Heart left ventricle (tissue), 16 donors: Measurements from ENCODE around the gene C1QTNF2. TPM values are rescaled to one million over a fixed set of nuclear protein-coding genes. Genes with fewer than 3 reads are reported as not detected.

Source experiments
- ATAC-seq, 4 donors: fragments of 200-7000 bp; cut with Tn5 transposase; one replicate each; pipeline ENCODE4 v1.9.1; 2020 to 2022; ENCODE audit warnings: moderate library complexity in 4 of 4, mild to moderate bottlenecking in 3 of 4, moderate number of reproducible peaks in 1 of 4
- DNase-seq, 5 donors: peaks; one replicate each; pipeline ENCODE4 v3.0.0-alpha.2; 2020
- H3K27ac ChIP-seq, 12 donors: fragments of 200-600 bp; sonication (generic) in 4 of 12; one replicate each; pipeline versions ENCODE4 v1.5.0 to v1.8.0; 2016 to 2022; ENCODE audit warnings: mild to moderate bottlenecking in 2 of 12
- H3K27me3 ChIP-seq, 9 donors: fragments of 200-600 bp; sonication (generic) in 2 of 9; one replicate each; pipeline versions ENCODE4 v1.5.1 to v1.8.0; 2016 to 2022; ENCODE audit warnings: mild to moderate bottlenecking in 3 of 9
- H3K36me3 ChIP-seq, 9 donors: fragments of 200-600 bp; sonication (generic) in 2 of 9; one replicate each; pipeline versions ENCODE4 v1.5.0 to v1.8.0; 2018 to 2022; ENCODE audit warnings: mild to moderate bottlenecking in 2 of 9
- H3K4me1 ChIP-seq, 12 donors: fragments of 200-600 bp; sonication (generic) in 4 of 12; one replicate each; pipeline versions ENCODE4 v1.5.0 to v1.8.0; 2016 to 2022; ENCODE audit warnings: mild to moderate bottlenecking in 3 of 12
- H3K4me3 ChIP-seq, 12 donors: fragments of 200-600 bp; sonication (generic) in 4 of 12; one replicate each; pipeline versions ENCODE4 v1.5.0 to v1.8.0; 2017 to 2022; ENCODE audit warnings: mild to moderate bottlenecking in 9 of 12, moderate library complexity in 4 of 12
- H3K9me3 ChIP-seq, 12 donors: fragments of 200-600 bp; sonication (generic) in 4 of 12; one replicate each; pipeline versions ENCODE4 v1.5.0 to v1.8.0; 2016 to 2022; ENCODE audit warnings: mild to moderate bottlenecking in 1 of 12
- CTCF ChIP-seq, 12 donors: fragments of 200-600 bp; sonication (generic) in 4 of 12; IDR thresholded peaks; one replicate each; pipeline versions ENCODE4 v1.5.0 to v1.8.0; 2018 to 2022; ENCODE audit warnings: antibody characterized with exemption in 12 of 12, mild to moderate bottlenecking in 5 of 12
- POLR2A ChIP-seq, 2 donors: fragments of 450-650 bp; IDR thresholded peaks; one replicate each; pipeline ENCODE4 v1.6.1; 2017; ENCODE audit warnings: antibody characterized with exemption in 2 of 2, mild to moderate bottlenecking in 2 of 2, moderate library complexity in 2 of 2
- WGBS, 4 donors: extraction: QIAGEN DNeasy Blood & Tissue Kit in 2 of 4; methylation state at CpG; one replicate each; pipeline versions ENCODE4 v1.1.5 to v1.1.7; 2013 to 2018; 5-methylcytosine and 5-hydroxymethylcytosine counted together
- intact Hi-C, 10 donors: fragments of 100-400 bp; cut with DNase I; formaldehyde crosslinking; loops; one replicate each; pipeline versions ENCODE4 v1.11.1 to v1.14.2; 2022
- polyA plus RNA-seq, 2 donors: library from polyadenylated mRNA; stranded (reverse); fragments of 200-250 nt; gene quantifications; one replicate each; pipeline ENCODE4 v1.2.3, GENCODE V29; 2013
- total RNA-seq, 9 donors: library from RNA; depleted of rRNA in 2 of 9; stranded (reverse); fragments of >200 nt in 2 of 9; fragmentation: NEBNext Ultra II Directional in 3 of 9; extraction: Animal tissue kit (Norgen Biotek cat#: 25700) in 3 of 9; gene quantifications; one replicate each; pipeline versions ENCODE4 v1.1.0 to v1.2.4, GENCODE V29; 2016 to 2023
- donor health status: ischemic (EF 13 %, LVEDD 7.1; RV severe dilation, severe dysfunction).
- donor health status: healthy with polysubstance abuse.
- donor health status: DM: no; HTN: yes; CAD: no.
- donor health status: DM: no; HTN: no; CAD: no.
- donor health status: ischemic (EF 25% LVEDD 6.9; RV normal size, moderate dysfunction).
- donor health status: ischemic (EF 25% LVEDD 5.7; RV mildly dilated, moderate dysfunction).
- donor health status: healthy.
- donor health status: DM: yes; HTN: yes; CAD: no.
- donor health status: ischemic (EF 35%, LVEDD 5.7; RV mildly dilated, moderate dysfunction).
- donor health status: nonischemic (EF 11% LVEDD 7.7; RV severe dilation, severe dysfunction).
- donor health status: DM: yes; HTN: yes; CAD: no.
- donor health status: PGD.
- donor health status: ischemic (EF 29% LVEDD 5.4; RV normal size, mild dysfunction).
- donor health status: nonischemic (EF 23%, LVEDD 6.1; RV moderate dilation, normal function).

The C1QTNF2 gene
- total and polyA plus RNA-seq, 11 donors: 0.44 to 1.6 (median 1.0) TPM

GRCh38 chr5:160385496-160385895, 15.1 kb upstream of the C1QTNF2 start:
- Histone ChIP-seq H3K27ac (no peak overlapping the region), H3K9me3 (peaks cover 0 to 19% (median 11%) of the 10 kb centered on the region in 12 donors), H3K36me3 (peaks cover 0 to 6% (median 0%) of the 10 kb centered on the region in 9 donors), H3K27me3 (no peaks in the 10 kb centered on the region), H3K4me3 (no peak overlapping the region), H3K4me1 (no peaks in the 10 kb centered on the region)
- TF ChIP-seq POLR2A (IDR thresholded peaks at IDR 0.05) (no peak), CTCF (IDR thresholded peaks at IDR 0.05) (no peak)
- no peak for DNase-seq
- no peak for ATAC-seq
- intact Hi-C loops: loop anchor here in 5 of 10 donors (5.0 to 10.0 kb wide), 4 partner anchors 188 to 363 kb away; no protein-coding TSS in a partner anchor

- TF ChIP-seq POLR2A (IDR thresholded peaks at IDR 0.05) (no peak), CTCF (IDR thresholded peaks at IDR 0.05) (no peak)
- no peak for ATAC-seq
- 93 to 100% (median 97%) methylated on average over 1 of the region's 1 CpG for WGBS, 4 donors
- H3K27ac ChIP-seq: no peak overlapping the region
- H3K27me3 ChIP-seq: no peaks in the 10 kb centered on the region
- H3K4me3 ChIP-seq: no peak overlapping the region
- intact Hi-C loops: loop anchor here in 5 of 10 donors (5.0 to 10.0 kb wide), 4 partner anchors 187 to 362 kb away; no protein-coding TSS in a partner anchor
- peaks cover 0 to 19% (median 11%) of the 10 kb centered on the region in 12 donors for H3K9me3 ChIP-seq
- H3K4me1 ChIP-seq: peaks cover 0 to 5% (median 0%) of the 10 kb centered on the region in 12 donors
- H3K36me3 ChIP-seq: peaks cover 0 to 6% (median 0%) of the 10 kb centered on the region in 9 donors
- DNase-seq: no peak
These were observed 14.3 kb upstream of the C1QTNF2 start for GRCh38 chr5:160384681-160385080.

- DNase-seq: no peak
- Histone ChIP-seq H3K27me3 (no peaks in the 10 kb centered on the region), H3K9me3 (peaks cover 0 to 9% (median 4%) of the 10 kb centered on the region in 12 donors), H3K4me3 (no peak overlapping the region), H3K4me1 (peaks cover 0 to 12% (median 0%) of the 10 kb centered on the region in 12 donors), H3K27ac (no peak overlapping the region), H3K36me3 (no peaks in the 10 kb centered on the region)
- no peak for ATAC-seq
- 61 to 71% (median 64%) methylated on average over 3 of the region's 3 CpGs for WGBS, 4 donors
- intact Hi-C loops: loop anchor here in 1 of 10 donors (10.0 kb wide), 1 partner anchor 358 kb away; no protein-coding TSS in a partner anchor
- TF ChIP-seq POLR2A (IDR thresholded peaks at IDR 0.05): no peak
- TF ChIP-seq CTCF (IDR thresholded peaks at IDR 0.05): no peak
These were observed 11.9 kb upstream of the C1QTNF2 start for GRCh38 chr5:160382346-160382745.

- Histone ChIP-seq H3K36me3 (no peaks in the 10 kb centered on the region), H3K4me1 (peaks cover 0 to 12% (median 0%) of the 10 kb centered on the region in 12 donors), H3K4me3 (no peak overlapping the region), H3K27me3 (no peaks in the 10 kb centered on the region), H3K9me3 (no peaks in the 10 kb centered on the region), H3K27ac (no peak overlapping the region)
- ATAC-seq: no peak
- TF ChIP-seq CTCF (IDR thresholded peaks at IDR 0.05) (no peak), POLR2A (IDR thresholded peaks at IDR 0.05) (no peak)
- 81 to 89% (median 84%) methylated on average over 2 of the region's 2 CpGs for WGBS, 4 donors
- intact Hi-C loops: loop anchor here in 1 of 10 donors (10.0 kb wide), 1 partner anchor 355 kb away; no protein-coding TSS in a partner anchor
- no peak for DNase-seq
These were observed 9.6 kb upstream of the C1QTNF2 start for GRCh38 chr5:160380041-160380440.
